ENCODE results near the gene SGK1. TPM values are rescaled to one million over a fixed set of nuclear protein-coding genes. Genes with fewer than 3 reads are reported as not detected.

SGK1 gene
- polyA plus RNA-seq, 1 of the 3 experiments (the other 2 are of a cell fraction): 440 TPM

DNA sequence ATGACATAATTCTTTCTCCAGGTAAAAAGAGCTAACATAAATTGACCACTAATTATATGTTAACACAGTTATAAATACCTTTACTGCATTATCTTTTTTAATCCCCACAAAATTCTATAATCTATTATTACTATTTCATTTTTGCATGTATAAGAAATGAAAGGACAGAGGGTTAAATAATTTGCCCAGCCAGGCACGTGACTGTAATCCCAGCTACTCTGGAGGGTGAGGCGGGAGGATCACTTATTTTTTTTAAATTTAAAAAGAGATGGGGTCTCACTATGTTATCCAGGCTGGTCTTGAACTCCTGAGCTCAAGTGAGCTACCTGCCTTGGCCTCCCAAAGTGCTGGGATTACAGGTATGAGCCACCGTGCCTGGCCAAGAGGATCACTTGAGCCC, 121.9 kb downstream of the SGK1 start:
- Histone ChIP-seq H3K79me2 (ENCODE audit: insufficient read depth) (no peaks in the 10 kb centered on the region), H3K9ac (no peak overlapping the region), H3K27me3 (ENCODE audit: insufficient read depth) (no peaks in the 10 kb centered on the region), H2AFZ (ENCODE audit: low read depth) (no peak overlapping the region), H4K20me1 (ENCODE audit: insufficient read depth) (no peaks in the 10 kb centered on the region), H3K4me2 (no peak overlapping the region), H3K4me1 (ENCODE audit: control insufficient read depth in 1 of 2, insufficient read depth in 2 of 2, low read depth in 1 of 2, low read length in 1 of 2) (no peaks in the 10 kb centered on the region; a peak in 1 of 4 replicates), H3K36me3 (replicated peaks in 1 of 2; ENCODE audit: control insufficient read depth in 1 of 2, insufficient read depth in 2 of 2, low read length in 1 of 2) (no peaks in the 10 kb centered on the region), H3K9me3 (no peaks in the 10 kb centered on the region), H3K9me2 (no peaks in the 10 kb centered on the region), H3F3A (replicated peaks; ENCODE audit: insufficient read depth) (no peaks in the 10 kb centered on the region), H3K27ac (ENCODE audit: low read depth in 2 of 2, low read length in 1 of 2) (peak overlapping the region in 1 of 2 experiments; percentile 71; a peak in 1 of 4 replicates), H3K4me3 (ENCODE audit: low read depth in 2 of 2, low read length in 1 of 2) (no peak overlapping the region)
- no peak for DNase-seq
- WGBS (ENCODE audit: low lambda C conversion rate): 89% methylated on average over 3 of the region's 3 CpGs
- ChIA-PET POLR2A (no interaction called here), CTCF (interaction anchor here (1.8 to 3.8 kb wide), 2 partner anchors 18 to 627 kb away, joined by 5 to 15 read pairs; no protein-coding TSS in a partner anchor)
- TF ChIP-seq PBX3 (IDR thresholded peaks at IDR 0.05): no peak
- no peak for TF ChIP-seq IRF3 (IDR thresholded peaks at IDR 0.05; ENCODE audit: low read depth, low read length)
- no peak for TF ChIP-seq MEF2A (IDR thresholded peaks at IDR 0.05; ENCODE audit: borderline replicate concordance, low read depth)
- TF ChIP-seq, protein P1, sequence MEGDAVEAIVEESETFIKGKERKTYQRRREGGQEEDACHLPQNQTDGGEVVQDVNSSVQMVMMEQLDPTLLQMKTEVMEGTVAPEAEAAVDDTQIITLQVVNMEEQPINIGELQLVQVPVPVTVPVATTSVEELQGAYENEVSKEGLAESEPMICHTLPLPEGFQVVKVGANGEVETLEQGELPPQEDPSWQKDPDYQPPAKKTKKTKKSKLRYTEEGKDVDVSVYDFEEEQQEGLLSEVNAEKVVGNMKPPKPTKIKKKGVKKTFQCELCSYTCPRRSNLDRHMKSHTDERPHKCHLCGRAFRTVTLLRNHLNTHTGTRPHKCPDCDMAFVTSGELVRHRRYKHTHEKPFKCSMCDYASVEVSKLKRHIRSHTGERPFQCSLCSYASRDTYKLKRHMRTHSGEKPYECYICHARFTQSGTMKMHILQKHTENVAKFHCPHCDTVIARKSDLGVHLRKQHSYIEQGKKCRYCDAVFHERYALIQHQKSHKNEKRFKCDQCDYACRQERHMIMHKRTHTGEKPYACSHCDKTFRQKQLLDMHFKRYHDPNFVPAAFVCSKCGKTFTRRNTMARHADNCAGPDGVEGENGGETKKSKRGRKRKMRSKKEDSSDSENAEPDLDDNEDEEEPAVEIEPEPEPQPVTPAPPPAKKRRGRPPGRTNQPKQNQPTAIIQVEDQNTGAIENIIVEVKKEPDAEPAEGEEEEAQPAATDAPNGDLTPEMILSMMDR (IDR thresholded peaks at IDR 0.05): no peak
- no peak for TF ChIP-seq SMC3 (IDR thresholded peaks at IDR 0.05; ENCODE audit: low read depth, low read length)
- no peak for TF ChIP-seq FOXJ3 (CRISPR knock-in tag; IDR thresholded peaks at IDR 0.05)
- no peak for TF ChIP-seq FOXM1 (IDR thresholded peaks at IDR 0.05; ENCODE audit: low read depth)
- TF ChIP-seq SIN3A (IDR thresholded peaks at IDR 0.05; ENCODE audit: borderline replicate concordance, low read depth, low read length): no peak
- no peak for TF ChIP-seq YY1 (IDR thresholded peaks at IDR 0.05; ENCODE audit: low read depth)
- TF ChIP-seq, protein P2, sequence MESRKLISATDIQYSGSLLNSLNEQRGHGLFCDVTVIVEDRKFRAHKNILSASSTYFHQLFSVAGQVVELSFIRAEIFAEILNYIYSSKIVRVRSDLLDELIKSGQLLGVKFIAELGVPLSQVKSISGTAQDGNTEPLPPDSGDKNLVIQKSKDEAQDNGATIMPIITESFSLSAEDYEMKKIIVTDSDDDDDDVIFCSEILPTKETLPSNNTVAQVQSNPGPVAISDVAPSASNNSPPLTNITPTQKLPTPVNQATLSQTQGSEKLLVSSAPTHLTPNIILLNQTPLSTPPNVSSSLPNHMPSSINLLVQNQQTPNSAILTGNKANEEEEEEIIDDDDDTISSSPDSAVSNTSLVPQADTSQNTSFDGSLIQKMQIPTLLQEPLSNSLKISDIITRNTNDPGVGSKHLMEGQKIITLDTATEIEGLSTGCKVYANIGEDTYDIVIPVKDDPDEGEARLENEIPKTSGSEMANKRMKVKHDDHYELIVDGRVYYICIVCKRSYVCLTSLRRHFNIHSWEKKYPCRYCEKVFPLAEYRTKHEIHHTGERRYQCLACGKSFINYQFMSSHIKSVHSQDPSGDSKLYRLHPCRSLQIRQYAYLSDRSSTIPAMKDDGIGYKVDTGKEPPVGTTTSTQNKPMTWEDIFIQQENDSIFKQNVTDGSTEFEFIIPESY (IDR thresholded peaks at IDR 0.05; ENCODE audit: borderline replicate concordance, low read depth): no peak
- TF ChIP-seq, protein P3, sequence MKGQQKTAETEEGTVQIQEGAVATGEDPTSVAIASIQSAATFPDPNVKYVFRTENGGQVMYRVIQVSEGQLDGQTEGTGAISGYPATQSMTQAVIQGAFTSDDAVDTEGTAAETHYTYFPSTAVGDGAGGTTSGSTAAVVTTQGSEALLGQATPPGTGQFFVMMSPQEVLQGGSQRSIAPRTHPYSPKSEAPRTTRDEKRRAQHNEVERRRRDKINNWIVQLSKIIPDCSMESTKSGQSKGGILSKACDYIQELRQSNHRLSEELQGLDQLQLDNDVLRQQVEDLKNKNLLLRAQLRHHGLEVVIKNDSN (IDR thresholded peaks at IDR 0.05; ENCODE audit: borderline replicate concordance, low read depth): no peak
- no peak for TF ChIP-seq CHD2 (IDR thresholded peaks at IDR 0.05; ENCODE audit: low read length, partially characterized antibody)
- no peak for TF ChIP-seq EP300 (IDR thresholded peaks at IDR 0.05; ENCODE audit: borderline replicate concordance in 1 of 2, low read depth in 1 of 2, low read length in 1 of 2)
- no peak for TF ChIP-seq ELF1 (IDR thresholded peaks at IDR 0.05)
- no peak for TF ChIP-seq REST (IDR thresholded peaks at IDR 0.05; ENCODE audit: low read depth, low read length)
- no peak for TF ChIP-seq TEAD4 (IDR thresholded peaks at IDR 0.05; ENCODE audit: borderline replicate concordance, insufficient read depth)
- no peak for TF ChIP-seq RAD21 (IDR thresholded peaks at IDR 0.05; ENCODE audit: low read length)

Measured in SK-N-SH (cell line).